Activated naive CD4-positive, alpha-beta T cell treated with Interleukin-2 at 50 U/mL for 16 hours (primary cell): ENCODE data around the gene HTR7.
A peak's percentile ranks its signal among the peaks of the same experiment; 100 is the strongest.
"Not testable (repeated sequence)": the region's sequence is repeated elsewhere in the genome, so short reads cannot be mapped to it uniquely, and the experiment has no call there.

Experiments
- DNase-seq: peaks from one replicate; pipeline ENCODE4 v3.0.0-alpha.2; 2020

Gene HTR7

GRCh38 chr10:90857635-90858460, at the start of gene HTR7:
TSS of gene HTR7 (minus strand) at chr10:90858039. CDS start at chr10:90857671, 368 bp downstream.
- DNase-seq = peak; percentile 68

- DNase-seq = no peak
Measured at GRCh38 chr10:90906596-90906995, 48.8 kb upstream of the HTR7 start.

- no peak for DNase-seq
Measured at GRCh38 chr10:90905925-90906324, 48.1 kb upstream of the HTR7 start.

GRCh38 chr10:90896916-90897315, 39.1 kb upstream of the HTR7 start:
- not testable (repeated sequence) for DNase-seq

- no peak for DNase-seq
Measured at GRCh38 chr10:90893190-90893589, 35.4 kb upstream of the HTR7 start.

GRCh38 chr10:90890347-90890746, 32.5 kb upstream of the HTR7 start:
- DNase-seq = no peak

- DNase-seq = no peak
Measured at GRCh38 chr10:90889636-90890035, 31.8 kb upstream of the HTR7 start.

GRCh38 chr10:90888387-90888786, 30.5 kb upstream of the HTR7 start:
- DNase-seq = no peak

- DNase-seq = no peak
Measured at GRCh38 chr10:90887555-90887954, 29.7 kb upstream of the HTR7 start.

GRCh38 chr10:90885176-90885575, 27.3 kb upstream of the HTR7 start:
- DNase-seq = no peak

- DNase-seq = no peak
Measured at GRCh38 chr10:90884431-90884830, 26.6 kb upstream of the HTR7 start.

GRCh38 chr10:90880059-90880719, 22.4 kb upstream of the HTR7 start:
- not testable (repeated sequence) for DNase-seq

GRCh38 chr10:90879062-90879461, 21.2 kb upstream of the HTR7 start:
- DNase-seq = no peak

- peak; percentile 35 for DNase-seq
Measured at GRCh38 chr10:90872648-90873020, 14.8 kb upstream of the HTR7 start.

- DNase-seq = peak; percentile 89
Measured at GRCh38 chr10:90871766-90872647, 14.2 kb upstream of the HTR7 start, which contains the start of gene RPP30. TSS of gene RPP30 (plus strand) at chr10:90871974. CDS start at chr10:90871987, 13 bp downstream.

GRCh38 chr10:90871279-90871765, 13.5 kb upstream of the HTR7 start:
- peak; percentile 52 for DNase-seq

GRCh38 chr10:90866050-90866598, 8.3 kb upstream of the HTR7 start:
- DNase-seq = no peak

- no peak for DNase-seq
Measured at GRCh38 chr10:90865401-90865800, 7.6 kb upstream of the HTR7 start.

- no peak for DNase-seq
Measured at GRCh38 chr10:90862908-90863514, 5.2 kb upstream of the HTR7 start.

- no peak for DNase-seq
Measured at GRCh38 chr10:90860790-90861189, 3.0 kb upstream of the HTR7 start.

GRCh38 chr10:90859321-90859751, 1.5 kb upstream of the HTR7 start:
- DNase-seq = no peak

GRCh38 chr10:90858461-90858968, 676 bp upstream of the HTR7 start:
- no peak for DNase-seq
